OCI-LY3 (cell line): Measurements from ENCODE around the gene CMC4.

Source experiments
- H2AFZ ChIP-seq: fragments of 200-600, 300-600 bp; shearing (Covaris generic); 2 replicates; pipeline ENCODE4 v1.6.0; 2014; ENCODE audit warnings: antibody characterized with exemption, low read depth, low read length
- H3K27ac ChIP-seq: fragments of 200-600, 300-600 bp; sonication (generic); 2 replicates; pipeline ENCODE4 v1.5.1; 2014; ENCODE audit warnings: mild to moderate bottlenecking, low read length, moderate library complexity, mixed read lengths
- H3K27me3 ChIP-seq: fragments of 200-600, 300-600 bp; sonication (generic); 2 replicates; pipeline ENCODE4 v1.6.1; 2014; ENCODE audit warnings: low read depth, low read length, mixed read lengths
- H3K36me3 ChIP-seq: fragments of 200-600, 300-600 bp; sonication (generic); replicated peaks from 2 replicates; pipeline ENCODE3; 2014; ENCODE audit warnings: low read depth, low read length, mixed read lengths
- H3K4me1 ChIP-seq: fragments of 300-600, 200-600 bp; sonication (generic); 2 replicates; pipeline ENCODE4 v1.6.1; 2014; ENCODE audit warnings: low read length, mixed read lengths
- H3K4me2 ChIP-seq: fragments of 200-600, 300-600 bp; sonication (generic); 2 replicates; pipeline ENCODE4 v1.6.1; 2014; ENCODE audit warnings: low read length, mixed read lengths
- H3K4me3 ChIP-seq: fragments of 300-600, 200-600 bp; sonication (generic); 2 replicates; pipeline ENCODE4 v1.5.1; 2014; ENCODE audit warnings: antibody characterized with exemption, mild to moderate bottlenecking, low read length, moderate library complexity
- H3K79me2 ChIP-seq: fragments of 300-600, 200-600 bp; shearing (Covaris generic); 2 replicates; pipeline ENCODE4 v1.6.1; 2014; ENCODE audit warnings: mild to moderate bottlenecking, low read length, mixed read lengths
- H3K9ac ChIP-seq: fragments of 300-600, 200-600 bp; shearing (Covaris generic); 2 replicates; pipeline ENCODE4 v1.6.0; 2014; ENCODE audit warnings: mild to moderate bottlenecking, low read length, moderate library complexity
- H3K9me3 ChIP-seq: fragments of 200-600, 300-600 bp; shearing (Covaris generic); 2 replicates; pipeline ENCODE4 v1.6.1; 2014; ENCODE audit warnings: low read length, mixed read lengths; ENCODE audit not compliant: insufficient read depth
- H4K20me1 ChIP-seq: fragments of 200-600, 300-600 bp; sonication (generic); 2 replicates; pipeline ENCODE4 v1.6.1; 2016; ENCODE audit warnings: low read length, mixed read lengths; ENCODE audit not compliant: insufficient read depth
- EZH2phosphoT487 ChIP-seq: fragments of 200-600 bp; shearing (Covaris generic); IDR thresholded peaks from 2 replicates; pipeline ENCODE4 v1.6.1; 2018; ENCODE audit warnings: antibody characterized with exemption, mixed run types, low read depth
- TF ChIP-seq, protein P1 (sequence below): fragments of 200-600, 300-600 bp; sonication (generic); IDR thresholded peaks from 2 replicates; pipeline ENCODE4 v1.5.1; 2014; ENCODE audit warnings: antibody characterized with exemption, low read length, low read depth

Gene CMC4

GRCh38 chrX:155023907-155024833, 46.8 kb downstream of the CMC4 start:
- Histone ChIP-seq H2AFZ (no peak overlapping the region), H3K79me2 (peaks cover 20% of the 10 kb centered on the region), H3K9me3 (no peaks in the 10 kb centered on the region), H3K27ac (no peak overlapping the region), H3K36me3 (no peaks in the 10 kb centered on the region), H3K4me2 (no peak overlapping the region), H4K20me1 (no peaks in the 10 kb centered on the region), H3K4me1 (peaks cover 8% of the 10 kb centered on the region), H3K4me3 (no peak overlapping the region), H3K27me3 (no peaks in the 10 kb centered on the region), H3K9ac (no peak overlapping the region)
- no peak for TF ChIP-seq EZH2phosphoT487
- TF ChIP-seq, protein P1, sequence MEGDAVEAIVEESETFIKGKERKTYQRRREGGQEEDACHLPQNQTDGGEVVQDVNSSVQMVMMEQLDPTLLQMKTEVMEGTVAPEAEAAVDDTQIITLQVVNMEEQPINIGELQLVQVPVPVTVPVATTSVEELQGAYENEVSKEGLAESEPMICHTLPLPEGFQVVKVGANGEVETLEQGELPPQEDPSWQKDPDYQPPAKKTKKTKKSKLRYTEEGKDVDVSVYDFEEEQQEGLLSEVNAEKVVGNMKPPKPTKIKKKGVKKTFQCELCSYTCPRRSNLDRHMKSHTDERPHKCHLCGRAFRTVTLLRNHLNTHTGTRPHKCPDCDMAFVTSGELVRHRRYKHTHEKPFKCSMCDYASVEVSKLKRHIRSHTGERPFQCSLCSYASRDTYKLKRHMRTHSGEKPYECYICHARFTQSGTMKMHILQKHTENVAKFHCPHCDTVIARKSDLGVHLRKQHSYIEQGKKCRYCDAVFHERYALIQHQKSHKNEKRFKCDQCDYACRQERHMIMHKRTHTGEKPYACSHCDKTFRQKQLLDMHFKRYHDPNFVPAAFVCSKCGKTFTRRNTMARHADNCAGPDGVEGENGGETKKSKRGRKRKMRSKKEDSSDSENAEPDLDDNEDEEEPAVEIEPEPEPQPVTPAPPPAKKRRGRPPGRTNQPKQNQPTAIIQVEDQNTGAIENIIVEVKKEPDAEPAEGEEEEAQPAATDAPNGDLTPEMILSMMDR: no peak

- H3K9me3 ChIP-seq: no peaks in the 10 kb centered on the region
- no peak within 1 kb of the TSS for H3K27ac ChIP-seq
- TF ChIP-seq, protein P1: no peak
- TF ChIP-seq EZH2phosphoT487: no peak
- no peaks in the 10 kb centered on the region for H4K20me1 ChIP-seq
- no peak within 1 kb of the TSS for H3K9ac ChIP-seq
- H3K79me2 ChIP-seq: peaks cover 4% of the 10 kb centered on the region
- no peaks in the 10 kb centered on the region; the same call in 1 of the 2 replicates for H3K4me1 ChIP-seq
- H3K4me2 ChIP-seq: no peak within 1 kb of the TSS
- no peaks in the 10 kb centered on the region for H3K36me3 ChIP-seq
- H3K4me3 ChIP-seq: no peak within 1 kb of the TSS
- H2AFZ ChIP-seq: no peak within 1 kb of the TSS
- no peaks in the 10 kb centered on the region for H3K27me3 ChIP-seq
Observed at GRCh38 chrX:155022585-155022984, 48.4 kb downstream of the CMC4 start, which contains the start of gene F8. F8 (minus strand) TSS chrX:155022723; CDS start chrX:155022552, 171 bp downstream.

DNA sequence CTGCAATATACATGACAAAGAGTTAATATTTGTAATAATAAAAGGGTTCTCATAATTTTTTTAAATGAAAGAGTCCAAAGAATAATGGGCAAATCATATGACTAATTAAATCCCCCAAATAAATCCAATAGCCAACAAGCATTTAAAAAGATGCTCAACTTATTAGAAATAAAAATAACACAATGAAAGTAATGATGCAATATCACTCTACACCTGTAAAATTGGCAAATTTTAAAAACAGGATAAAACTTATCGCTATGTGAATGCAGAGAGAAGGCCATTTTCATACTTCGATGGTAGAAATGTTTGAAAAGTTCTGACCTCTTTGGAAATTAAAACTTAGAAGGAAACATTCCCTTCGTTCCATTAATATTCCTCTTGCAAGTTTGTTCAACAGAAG, 50.3 kb downstream of the CMC4 start:
- H3K4me2 ChIP-seq: no peak overlapping the region
- H2AFZ ChIP-seq: no peak overlapping the region
- no peak overlapping the region for H3K27ac ChIP-seq
- no peaks in the 10 kb centered on the region; the same call in 1 of the 2 replicates for H3K4me1 ChIP-seq
- H3K4me3 ChIP-seq: no peak overlapping the region
- TF ChIP-seq EZH2phosphoT487: no peak
- TF ChIP-seq, protein P1: no peak
- no peaks in the 10 kb centered on the region for H3K79me2 ChIP-seq
- H3K36me3 ChIP-seq: no peaks in the 10 kb centered on the region
- no peaks in the 10 kb centered on the region for H3K27me3 ChIP-seq
- no peaks in the 10 kb centered on the region for H3K9me3 ChIP-seq
- no peaks in the 10 kb centered on the region for H4K20me1 ChIP-seq
- no peak overlapping the region for H3K9ac ChIP-seq
